Endothelial cell of umbilical vein (primary cell): ENCODE measurements around the gene PPP1CB. TPM values are rescaled to one million over a fixed set of nuclear protein-coding genes. Genes with fewer than 3 reads are reported as not detected.

ENCODE experiments used
- BruUV-seq: library from RNA; stranded (reverse); fragments of 400-500 nt; replicated peaks from 2 replicates; lab custom pipeline; 2021; lab: Mats Ljungman, UMichigan
- CTCF ChIA-PET: fragments of 300-600, 350-600 bp; sonication (Branson Sonifier 250); formaldehyde crosslinking; loops from one replicate; lab custom pipeline; 2021; ENCODE audit warnings: antibody characterized with exemption, inconsistent platforms; lab: Charles Lee
- POLR2A ChIA-PET: fragments of 300-600, 350-600 bp; sonication (Branson Sonifier 250); formaldehyde crosslinking; loops from one replicate; lab custom pipeline; 2021; ENCODE audit warnings: antibody characterized with exemption, inconsistent platforms; lab: Charles Lee
- DNase-seq: peaks from one replicate; pipeline ENCODE4 v3.0.0-alpha.2; 2011; ENCODE audit warnings: low read depth, low spot score
- FAIRE-seq: peaks from 2 replicates; lab custom pipeline; 2011; peaks lifted over from hg19 to GRCh38; lab: Jason Lieb, UNC
- H2AFZ ChIP-seq: 2 replicates; pipeline ENCODE4 v1.6.0; 2012; ENCODE audit warnings: low read depth, low read length, control low read depth, inconsistent platforms
- H3K27ac ChIP-seq: 2 replicates; pipeline ENCODE4 v1.5.1; 2011; ENCODE audit warnings: low read depth, mild to moderate bottlenecking, control low read depth, low read length, moderate library complexity; ENCODE audit not compliant: insufficient read depth
- H3K27me3 ChIP-seq, 2 experiments: 2 replicates each; pipeline versions ENCODE4 v1.6.0 to v1.6.1; 2011; ENCODE audit warnings: low read length in 2 of 2, mixed read lengths in 1 of 2; ENCODE audit not compliant: control insufficient read depth in 2 of 2, insufficient read depth in 2 of 2
- H3K36me3 ChIP-seq, 2 experiments: 2 replicates in 1 of 2; 3 replicates in 1 of 2; pipeline ENCODE4 v1.5.1; 2011; ENCODE audit warnings: low read length in 2 of 2, mild to moderate bottlenecking in 1 of 2, moderate library complexity in 1 of 2; ENCODE audit not compliant: control insufficient read depth in 2 of 2, insufficient read depth in 2 of 2; ENCODE audit errors: extremely low read depth in 1 of 2
- H3K4me1 ChIP-seq: 3 replicates; pipeline ENCODE4 v1.5.1; 2011; ENCODE audit warnings: mild to moderate bottlenecking, low read length; ENCODE audit not compliant: control insufficient read depth, insufficient read depth; ENCODE audit errors: extremely low read depth
- H3K4me2 ChIP-seq: 2 replicates; pipeline ENCODE4 v1.6.1; 2011; ENCODE audit warnings: low read length, control low read depth, mixed read lengths; ENCODE audit not compliant: insufficient read depth
- H3K4me3 ChIP-seq, 3 experiments: fragments of 200-600 bp in 1 of 3; sonication (generic), shearing (Covaris generic) in 1 of 3; replicated peaks in 1 of 3; 2 replicates each; pipeline ENCODE4 v1.5.1; 2011 to 2016; ENCODE audit warnings: control low read depth in 3 of 3, low read length in 3 of 3, mild to moderate bottlenecking in 2 of 3, inconsistent platforms in 1 of 3, low read depth in 1 of 3, moderate library complexity in 1 of 3; ENCODE audit not compliant: insufficient read depth in 1 of 3
- H3K79me2 ChIP-seq: 2 replicates; pipeline ENCODE4 v1.6.0; 2012; ENCODE audit warnings: low read length, inconsistent platforms; ENCODE audit not compliant: control insufficient read depth, insufficient read depth
- H3K9ac ChIP-seq: replicated peaks from 2 replicates; pipeline ENCODE3; 2011; ENCODE audit warnings: low read length, control low read depth; ENCODE audit not compliant: insufficient read depth; ENCODE audit errors: extremely low read depth
- H3K9me1 ChIP-seq: replicated peaks from 3 replicates; pipeline ENCODE4 v1.6.0; 2011; ENCODE audit warnings: mild to moderate bottlenecking, low read length; ENCODE audit not compliant: control insufficient read depth, insufficient read depth; ENCODE audit errors: extremely low read depth
- H3K9me3 ChIP-seq: replicated peaks from 2 replicates; pipeline ENCODE4 v1.5.1; 2012; ENCODE audit warnings: low read length, inconsistent platforms; ENCODE audit not compliant: control insufficient read depth, insufficient read depth
- H4K20me1 ChIP-seq: replicated peaks from 2 replicates; pipeline ENCODE3; 2011; ENCODE audit warnings: mild to moderate bottlenecking, low read length; ENCODE audit not compliant: control insufficient read depth, insufficient read depth; ENCODE audit errors: extremely low read depth
- CTCF ChIP-seq, 2 donors: IDR thresholded peaks; 1 replicate in 1 of 2; 2 replicates in 1 of 2; pipeline ENCODE4 v1.5.1; 2011; ENCODE audit warnings: low read length in 2 of 2, mild to moderate bottlenecking in 2 of 2, moderate library complexity in 2 of 2, control low read depth in 1 of 2, inconsistent platforms in 1 of 2, low read depth in 1 of 2; ENCODE audit not compliant: insufficient read depth in 1 of 2; ENCODE audit errors: extremely low read depth in 1 of 2
- GATA2 ChIP-seq: IDR thresholded peaks from 2 replicates; pipeline ENCODE4 v1.7.0; 2011; ENCODE audit warnings: low read depth, mild to moderate bottlenecking, moderate library complexity, mixed read lengths, low read length; ENCODE audit not compliant: insufficient read length, insufficient read depth
- JUN ChIP-seq: IDR thresholded peaks from 2 replicates; pipeline ENCODE4 v1.6.1; 2011; ENCODE audit warnings: borderline replicate concordance, low read depth; ENCODE audit not compliant: insufficient read length, insufficient read depth
- MAX ChIP-seq: IDR thresholded peaks from 2 replicates; pipeline ENCODE4 v1.6.1; 2011; ENCODE audit not compliant: insufficient read depth, insufficient read length
- MYC ChIP-seq: IDR thresholded peaks from one replicate; pipeline ENCODE4 v1.6.1; 2011; ENCODE audit warnings: mild to moderate bottlenecking, low read depth, low read length
- POLR2A ChIP-seq: IDR thresholded peaks from 2 replicates; pipeline ENCODE4 v1.6.1; 2012; ENCODE audit warnings: low read depth, mild to moderate bottlenecking, control low read depth, low read length
- POLR2AphosphoS5 ChIP-seq: IDR thresholded peaks from 2 replicates; pipeline ENCODE4 v1.6.1; 2012; ENCODE audit warnings: low read depth, mild to moderate bottlenecking, control low read depth, low read length, moderate library complexity; ENCODE audit not compliant: insufficient read depth
- dilution Hi-C: fragments of 300-500 bp; cut with MboI; formaldehyde crosslinking; loops from one replicate; pipeline ENCODE4 v1.15.0; 2019; ENCODE audit warnings: low sequenced_read_pairs; ENCODE audit not compliant: extremely low pct_ligation_motif_present
- intact Hi-C: fragments of 100-400 bp; cut with micrococcal nuclease; formaldehyde crosslinking; loops from one replicate; pipeline ENCODE4 v1.10.0; 2022
- polyA plus RNA-seq, 4 experiments: library from polyadenylated mRNA; depleted of rRNA in 3 of 4; stranded (reverse) in 3 of 4; unstranded in 1 of 4; fragments of >200 nt; gene quantifications; 2 replicates each; pipeline versions ENCODE4 v1.2.1 to v1.2.3, GENCODE V29; 2011 to 2012; ENCODE audit warnings: missing spikeins in 1 of 4
- total RNA-seq: library from RNA; stranded (reverse); gene quantifications from 2 replicates; pipeline ENCODE4 v1.2.3, GENCODE V29; 2021

The PPP1CB gene
- total and polyA plus RNA-seq, 2 donors (not counting 3 experiments of a cell fraction or from before 2014, with no cell fraction given), result 29.8 to 163 TPM

GRCh38 chr2:28821295-28821958 lies 69.8 kb downstream of the PPP1CB start:
- no peaks in the 10 kb centered on the region for H3K9me1 ChIP-seq
- no peak overlapping the region for H2AFZ ChIP-seq
- H3K4me3 ChIP-seq, result no peak overlapping the region
- no peaks in the 10 kb centered on the region for H3K36me3 ChIP-seq
- ChIA-PET POLR2A (no interaction called here), CTCF (interaction anchor here (1.0 to 1.6 kb wide), 7 partner anchors 11 to 1251 kb away, joined by 4 to 15 read pairs (median 7); partner anchors contain the start of genes SPDYA and WDR43)
- H3K9me3 ChIP-seq, result no peaks in the 10 kb centered on the region
- no peaks in the 10 kb centered on the region for H3K4me1 ChIP-seq
- FAIRE-seq (peak; percentile 8), DNase-seq (peak; percentile 81)
- no peak overlapping the region for H3K9ac ChIP-seq
- no peaks in the 10 kb centered on the region for H3K27me3 ChIP-seq
- no peak overlapping the region for H3K4me2 ChIP-seq
- H3K79me2 ChIP-seq, result no peaks in the 10 kb centered on the region
- no peaks in the 10 kb centered on the region for H4K20me1 ChIP-seq
- no peak for TF ChIP-seq POLR2AphosphoS5
- TF ChIP-seq CTCF (IDR thresholded peaks at IDR 0.05; ENCODE audit: extremely low read depth in 1 of 2, insufficient read depth in 1 of 2, low read depth in 1 of 2, low read length in 2 of 2), result peak; percentile 45 to 56
- no peak for TF ChIP-seq POLR2A
- no peak for TF ChIP-seq JUN
- TF ChIP-seq MAX, result no peak
- TF ChIP-seq GATA2, result no peak
- no peak for TF ChIP-seq MYC
- intact Hi-C loops (loop anchor here (2.0 to 5.0 kb wide), 6 partner anchors 73 to 1251 kb away; partner anchors contain the start of gene WDR43), dilution Hi-C loops (no loop called here)
- BruUV-seq, result no TSS peak
- H3K27ac ChIP-seq, result no peak overlapping the region
